SK-N-SH (cell line): ENCODE results near the gene SPINK13.
"Not testable (repeated sequence)": the region's sequence is repeated elsewhere in the genome, so short reads cannot be mapped to it uniquely, and the experiment has no call there.

ENCODE experiments used
- EP300 ChIP-seq, 2 experiments: IDR thresholded peaks; 2 replicates each; pipeline versions ENCODE4 v1.4.0 to v1.6.1; 2012; ENCODE audit warnings: borderline replicate concordance in 1 of 2, low read depth in 1 of 2, low read length in 1 of 2
- RAD21 ChIP-seq: IDR thresholded peaks from 2 replicates; pipeline ENCODE4 v1.6.1; 2012; ENCODE audit warnings: mild to moderate bottlenecking, low read length
- TF ChIP-seq, protein P1 (sequence below): fragments of 200-600 bp; sonication (generic); IDR thresholded peaks from 2 replicates; pipeline ENCODE4 v1.6.1; 2017; ENCODE audit warnings: antibody characterized with exemption, mild to moderate bottlenecking, moderate library complexity
- TF ChIP-seq, protein P2 (sequence below): fragments of 150-350 bp; IDR thresholded peaks from 2 replicates; pipeline ENCODE4 v1.6.1; 2017; ENCODE audit warnings: antibody characterized with exemption, low read length, low read depth, borderline replicate concordance
- TF ChIP-seq, protein P3 (sequence below): IDR thresholded peaks from 2 replicates; pipeline ENCODE4 v1.6.1; 2012; ENCODE audit warnings: mild to moderate bottlenecking, low read depth, low read length, moderate library complexity

DNA sequence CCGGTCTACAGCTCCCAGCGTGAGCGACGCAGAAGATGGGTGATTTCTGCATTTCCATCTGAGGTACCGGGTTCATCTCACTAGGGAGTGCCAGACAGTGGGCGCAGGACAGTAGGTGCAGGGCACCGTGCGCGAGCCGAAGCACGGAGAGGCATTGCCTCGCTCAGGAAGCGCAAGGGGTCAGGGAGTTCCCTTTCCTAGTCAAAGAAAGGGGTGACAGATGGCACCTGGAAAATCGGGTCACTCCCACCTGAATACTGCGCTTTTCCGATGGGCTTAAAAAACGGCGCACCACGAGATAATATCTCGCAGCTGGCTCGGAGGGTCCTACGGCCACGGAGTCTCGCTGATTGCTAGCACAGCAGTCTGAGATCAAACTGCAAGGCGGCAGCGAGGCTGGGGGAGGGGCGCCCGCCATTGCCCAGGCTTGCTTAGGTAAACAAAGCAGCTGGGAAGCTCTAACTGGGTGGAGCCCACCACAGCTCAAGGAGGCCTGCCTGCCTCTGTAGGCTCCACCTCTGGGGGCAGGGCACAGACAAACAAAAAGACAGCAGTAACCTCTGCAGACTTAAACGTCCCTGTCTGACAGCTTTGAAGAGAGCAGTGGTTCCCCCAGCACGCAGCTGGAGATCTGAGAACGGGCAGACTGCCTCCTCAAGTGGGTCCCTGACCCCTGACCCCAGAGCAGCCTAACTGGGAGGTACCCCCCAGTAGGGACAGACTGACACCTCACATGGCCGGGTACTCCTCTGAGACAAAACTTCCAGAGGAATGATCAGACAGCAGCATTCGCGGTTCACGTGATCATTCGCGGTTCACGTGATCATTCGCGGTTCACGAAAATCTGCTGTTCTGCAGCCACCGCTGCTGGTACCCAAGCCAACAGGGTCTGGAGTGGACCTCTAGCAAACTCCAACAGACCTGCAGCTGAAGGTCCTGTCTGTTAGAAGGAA, 51.7 kb downstream of the SPINK13 start:
- TF ChIP-seq, protein P1, sequence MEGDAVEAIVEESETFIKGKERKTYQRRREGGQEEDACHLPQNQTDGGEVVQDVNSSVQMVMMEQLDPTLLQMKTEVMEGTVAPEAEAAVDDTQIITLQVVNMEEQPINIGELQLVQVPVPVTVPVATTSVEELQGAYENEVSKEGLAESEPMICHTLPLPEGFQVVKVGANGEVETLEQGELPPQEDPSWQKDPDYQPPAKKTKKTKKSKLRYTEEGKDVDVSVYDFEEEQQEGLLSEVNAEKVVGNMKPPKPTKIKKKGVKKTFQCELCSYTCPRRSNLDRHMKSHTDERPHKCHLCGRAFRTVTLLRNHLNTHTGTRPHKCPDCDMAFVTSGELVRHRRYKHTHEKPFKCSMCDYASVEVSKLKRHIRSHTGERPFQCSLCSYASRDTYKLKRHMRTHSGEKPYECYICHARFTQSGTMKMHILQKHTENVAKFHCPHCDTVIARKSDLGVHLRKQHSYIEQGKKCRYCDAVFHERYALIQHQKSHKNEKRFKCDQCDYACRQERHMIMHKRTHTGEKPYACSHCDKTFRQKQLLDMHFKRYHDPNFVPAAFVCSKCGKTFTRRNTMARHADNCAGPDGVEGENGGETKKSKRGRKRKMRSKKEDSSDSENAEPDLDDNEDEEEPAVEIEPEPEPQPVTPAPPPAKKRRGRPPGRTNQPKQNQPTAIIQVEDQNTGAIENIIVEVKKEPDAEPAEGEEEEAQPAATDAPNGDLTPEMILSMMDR: not testable (repeated sequence)
- TF ChIP-seq, protein P2, sequence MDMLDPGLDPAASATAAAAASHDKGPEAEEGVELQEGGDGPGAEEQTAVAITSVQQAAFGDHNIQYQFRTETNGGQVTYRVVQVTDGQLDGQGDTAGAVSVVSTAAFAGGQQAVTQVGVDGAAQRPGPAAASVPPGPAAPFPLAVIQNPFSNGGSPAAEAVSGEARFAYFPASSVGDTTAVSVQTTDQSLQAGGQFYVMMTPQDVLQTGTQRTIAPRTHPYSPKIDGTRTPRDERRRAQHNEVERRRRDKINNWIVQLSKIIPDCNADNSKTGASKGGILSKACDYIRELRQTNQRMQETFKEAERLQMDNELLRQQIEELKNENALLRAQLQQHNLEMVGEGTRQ: peak; percentile 47; the same call in 1 of the 2 replicates
- TF ChIP-seq, protein P3, sequence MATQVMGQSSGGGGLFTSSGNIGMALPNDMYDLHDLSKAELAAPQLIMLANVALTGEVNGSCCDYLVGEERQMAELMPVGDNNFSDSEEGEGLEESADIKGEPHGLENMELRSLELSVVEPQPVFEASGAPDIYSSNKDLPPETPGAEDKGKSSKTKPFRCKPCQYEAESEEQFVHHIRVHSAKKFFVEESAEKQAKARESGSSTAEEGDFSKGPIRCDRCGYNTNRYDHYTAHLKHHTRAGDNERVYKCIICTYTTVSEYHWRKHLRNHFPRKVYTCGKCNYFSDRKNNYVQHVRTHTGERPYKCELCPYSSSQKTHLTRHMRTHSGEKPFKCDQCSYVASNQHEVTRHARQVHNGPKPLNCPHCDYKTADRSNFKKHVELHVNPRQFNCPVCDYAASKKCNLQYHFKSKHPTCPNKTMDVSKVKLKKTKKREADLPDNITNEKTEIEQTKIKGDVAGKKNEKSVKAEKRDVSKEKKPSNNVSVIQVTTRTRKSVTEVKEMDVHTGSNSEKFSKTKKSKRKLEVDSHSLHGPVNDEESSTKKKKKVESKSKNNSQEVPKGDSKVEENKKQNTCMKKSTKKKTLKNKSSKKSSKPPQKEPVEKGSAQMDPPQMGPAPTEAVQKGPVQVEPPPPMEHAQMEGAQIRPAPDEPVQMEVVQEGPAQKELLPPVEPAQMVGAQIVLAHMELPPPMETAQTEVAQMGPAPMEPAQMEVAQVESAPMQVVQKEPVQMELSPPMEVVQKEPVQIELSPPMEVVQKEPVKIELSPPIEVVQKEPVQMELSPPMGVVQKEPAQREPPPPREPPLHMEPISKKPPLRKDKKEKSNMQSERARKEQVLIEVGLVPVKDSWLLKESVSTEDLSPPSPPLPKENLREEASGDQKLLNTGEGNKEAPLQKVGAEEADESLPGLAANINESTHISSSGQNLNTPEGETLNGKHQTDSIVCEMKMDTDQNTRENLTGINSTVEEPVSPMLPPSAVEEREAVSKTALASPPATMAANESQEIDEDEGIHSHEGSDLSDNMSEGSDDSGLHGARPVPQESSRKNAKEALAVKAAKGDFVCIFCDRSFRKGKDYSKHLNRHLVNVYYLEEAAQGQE: not testable (repeated sequence)
- TF ChIP-seq EP300 (IDR thresholded peaks at IDR 0.05; ENCODE audit: borderline replicate concordance in 1 of 2, low read depth in 1 of 2, low read length in 1 of 2); RAD21: not testable (repeated sequence)
